HEK293 (cell line): ENCODE data around the gene MAPT.

Experiments used
- CTCF ChIA-PET: fragments of 350-600 bp; formaldehyde crosslinking; extraction: SDS; loops from one replicate; lab custom pipeline; 2021; ENCODE audit warnings: antibody characterized with exemption; lab: Yijun Ruan, JAX
- POLR2A ChIA-PET: fragments of 300-600 bp; formaldehyde crosslinking; extraction: SDS; loops from one replicate; lab custom pipeline; 2020; ENCODE audit warnings: antibody characterized with exemption, inconsistent platforms; lab: Yijun Ruan, JAX
- H3K27ac ChIP-seq: fragments of 200-500 bp; sonication (Bioruptor generic); 2 replicates; pipeline ENCODE4 v1.5.1; 2014; ENCODE audit warnings: low read depth, low read length, control low read depth, inconsistent platforms; ENCODE audit errors: extremely low read depth
- H3K36me3 ChIP-seq, 2 experiments: fragments of 200-500 bp in 1 of 2; sonication (Bioruptor generic) in 1 of 2; 1 replicate in 1 of 2; 2 replicates in 1 of 2; pipeline ENCODE4 v1.5.1; 2014 to 2017; ENCODE audit warnings: inconsistent platforms in 2 of 2, low read length in 2 of 2; ENCODE audit not compliant: control insufficient read depth in 2 of 2, insufficient read depth in 1 of 2
- H3K4me1 ChIP-seq: fragments of 200-500 bp; sonication (Bioruptor generic); 2 replicates; pipeline ENCODE4 v1.5.1; 2014; ENCODE audit warnings: mild to moderate bottlenecking, low read length, inconsistent platforms; ENCODE audit not compliant: control insufficient read depth, insufficient read depth
- H3K4me3 ChIP-seq: 2 replicates; pipeline ENCODE4 v1.5.1; 2011; ENCODE audit warnings: low read depth, mild to moderate bottlenecking, control low read depth, low read length, moderate library complexity
- H3K9me3 ChIP-seq: fragments of 200-500 bp; sonication (Bioruptor generic); 2 replicates; pipeline ENCODE4 v1.5.1; 2014; ENCODE audit warnings: low read depth, low read length, inconsistent platforms; ENCODE audit not compliant: control insufficient read depth, insufficient read depth
- BCL11A ChIP-seq: fragments of 450-650 bp; formaldehyde crosslinking; IDR thresholded peaks from 2 replicates; pipeline ENCODE4 v1.5.1; 2016; ENCODE audit warnings: low read depth, missing biosample characterization, missing genetic modification characterization
- EGR2 ChIP-seq: fragments of 450-650 bp; formaldehyde crosslinking; IDR thresholded peaks from 2 replicates; pipeline ENCODE4 v1.5.1; 2016; ENCODE audit warnings: low read depth, missing biosample characterization, missing genetic modification characterization
- GLIS1 ChIP-seq: fragments of 450-650 bp; formaldehyde crosslinking; IDR thresholded peaks from 2 replicates; pipeline ENCODE4 v1.5.1; 2016; ENCODE audit warnings: missing biosample characterization, missing genetic modification characterization
- GLIS2 ChIP-seq: fragments of 450-650 bp; formaldehyde crosslinking; IDR thresholded peaks from 2 replicates; pipeline ENCODE4 v1.5.1; 2016; ENCODE audit warnings: missing biosample characterization, missing genetic modification characterization
- HOXA7 ChIP-seq: sonication (generic); formaldehyde crosslinking; IDR thresholded peaks from 2 replicates; pipeline ENCODE4 v1.8.1; 2022; ENCODE audit warnings: missing genetic modification reagents, borderline replicate concordance
- RBAK ChIP-seq: fragments of 450-650 bp; formaldehyde crosslinking; IDR thresholded peaks from 2 replicates; pipeline ENCODE4 v1.5.1; 2016; ENCODE audit warnings: missing biosample characterization, missing genetic modification characterization
- SETDB1 ChIP-seq: IDR thresholded peaks from one replicate; pipeline ENCODE4 v1.6.1; 2017; ENCODE audit warnings: mild to moderate bottlenecking, low read length, moderate library complexity, mixed read lengths; ENCODE audit not compliant: insufficient read length
- YY1 ChIP-seq: fragments of 450-650 bp; formaldehyde crosslinking; IDR thresholded peaks from 2 replicates; pipeline ENCODE4 v1.5.1; 2018; ENCODE audit warnings: missing biosample characterization, missing genetic modification characterization
- ZBTB48 ChIP-seq: fragments of 450-650 bp; formaldehyde crosslinking; IDR thresholded peaks from 2 replicates; pipeline ENCODE4 v1.5.1; 2016; ENCODE audit warnings: missing biosample characterization, missing genetic modification characterization
- ZFHX2 ChIP-seq: fragments of 450-650 bp; formaldehyde crosslinking; conservative IDR thresholded peaks from 2 replicates; pipeline ENCODE4 v1.5.1; 2016; ENCODE audit warnings: missing biosample characterization, missing genetic modification characterization
- ZNF169 ChIP-seq: fragments of 450-650 bp; formaldehyde crosslinking; IDR thresholded peaks from 2 replicates; pipeline ENCODE4 v1.5.1; 2016; ENCODE audit warnings: missing biosample characterization, missing genetic modification characterization
- ZNF175 ChIP-seq: fragments of 450-650 bp; formaldehyde crosslinking; IDR thresholded peaks from 2 replicates; pipeline ENCODE4 v1.5.1; 2016; ENCODE audit warnings: missing biosample characterization, missing genetic modification characterization
- ZNF292 ChIP-seq: fragments of 450-650 bp; formaldehyde crosslinking; IDR thresholded peaks from 2 replicates; pipeline ENCODE4 v1.5.1; 2016; ENCODE audit warnings: low read depth, missing biosample characterization, missing genetic modification characterization, borderline replicate concordance
- ZNF423 ChIP-seq: fragments of 450-650 bp; formaldehyde crosslinking; IDR thresholded peaks from 2 replicates; pipeline ENCODE4 v1.5.1; 2016; ENCODE audit warnings: missing biosample characterization, missing genetic modification characterization
- ZNF596 ChIP-seq: fragments of 450-650 bp; IDR thresholded peaks from 2 replicates; pipeline ENCODE4 v1.5.0; 2018; ENCODE audit warnings: missing biosample characterization, mild to moderate bottlenecking, missing genetic modification characterization, moderate library complexity
- ZNF623 ChIP-seq: fragments of 450-650 bp; formaldehyde crosslinking; IDR thresholded peaks from 2 replicates; pipeline ENCODE4 v1.5.1; 2016; ENCODE audit warnings: missing biosample characterization, missing genetic modification characterization
- ZNF658 ChIP-seq: fragments of 450-650 bp; formaldehyde crosslinking; IDR thresholded peaks from 2 replicates; pipeline ENCODE4; 2016; ENCODE audit warnings: missing biosample characterization, missing genetic modification characterization
- ZNF664 ChIP-seq: fragments of 450-650 bp; formaldehyde crosslinking; IDR thresholded peaks from 2 replicates; pipeline ENCODE4 v1.5.1; 2016; ENCODE audit warnings: missing biosample characterization, missing genetic modification characterization
- ZNF768 ChIP-seq: fragments of 450-650 bp; formaldehyde crosslinking; IDR thresholded peaks from 2 replicates; pipeline ENCODE4 v1.5.1; 2018; ENCODE audit warnings: missing biosample characterization, mild to moderate bottlenecking, missing genetic modification characterization
- ZNF785 ChIP-seq: fragments of 450-650 bp; formaldehyde crosslinking; IDR thresholded peaks from 2 replicates; pipeline ENCODE4 v1.5.1; 2016; ENCODE audit warnings: missing biosample characterization, missing genetic modification characterization
- ZNF791 ChIP-seq: fragments of 450-650 bp; formaldehyde crosslinking; IDR thresholded peaks from 2 replicates; pipeline ENCODE4 v1.5.1; 2016; ENCODE audit warnings: missing biosample characterization, missing genetic modification characterization
- ZSCAN5A ChIP-seq: fragments of 450-650 bp; formaldehyde crosslinking; IDR thresholded peaks from 2 replicates; pipeline ENCODE4 v1.5.1; 2016; ENCODE audit warnings: missing biosample characterization, missing genetic modification characterization
- TF ChIP-seq, protein P1 (sequence below): fragments of 450-650 bp; formaldehyde crosslinking; IDR thresholded peaks from 2 replicates; pipeline ENCODE4 v1.5.1; 2016; ENCODE audit warnings: missing biosample characterization, missing genetic modification characterization
- TF ChIP-seq, protein P2 (sequence below): fragments of 450-650 bp; formaldehyde crosslinking; IDR thresholded peaks from 2 replicates; pipeline ENCODE4 v1.5.1; 2017; ENCODE audit warnings: missing biosample characterization, missing genetic modification characterization

Gene MAPT

GRCh38 chr17:45851464-45851863 lies 42.9 kb upstream of the MAPT start:
- CTCF ChIA-PET = interaction anchor here (0.5 to 3.0 kb wide), 30 partner anchors 8 to 636 kb away, joined by 3 to 49 read pairs (median 6); partner anchors contain the start of gene CRHR1
- H3K4me3 ChIP-seq = no peak overlapping the region
- TF ChIP-seq, protein P1, sequence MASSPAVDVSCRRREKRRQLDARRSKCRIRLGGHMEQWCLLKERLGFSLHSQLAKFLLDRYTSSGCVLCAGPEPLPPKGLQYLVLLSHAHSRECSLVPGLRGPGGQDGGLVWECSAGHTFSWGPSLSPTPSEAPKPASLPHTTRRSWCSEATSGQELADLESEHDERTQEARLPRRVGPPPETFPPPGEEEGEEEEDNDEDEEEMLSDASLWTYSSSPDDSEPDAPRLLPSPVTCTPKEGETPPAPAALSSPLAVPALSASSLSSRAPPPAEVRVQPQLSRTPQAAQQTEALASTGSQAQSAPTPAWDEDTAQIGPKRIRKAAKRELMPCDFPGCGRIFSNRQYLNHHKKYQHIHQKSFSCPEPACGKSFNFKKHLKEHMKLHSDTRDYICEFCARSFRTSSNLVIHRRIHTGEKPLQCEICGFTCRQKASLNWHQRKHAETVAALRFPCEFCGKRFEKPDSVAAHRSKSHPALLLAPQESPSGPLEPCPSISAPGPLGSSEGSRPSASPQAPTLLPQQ (tag by site-specific recombination) = no peak
- TF ChIP-seq ZNF169 (tag by site-specific recombination) (no peak), RBAK (tag by site-specific recombination) (no peak), ZNF623 (no peak), ZNF658 (tag by site-specific recombination) (no peak)
- TF ChIP-seq, all 188 proteins: peak for 0
- Histone ChIP-seq H3K9me3 (no peaks in the 10 kb centered on the region), H3K27ac (no peak overlapping the region), H3K4me1 (no peaks in the 10 kb centered on the region), H3K36me3 (no peaks in the 10 kb centered on the region)
- POLR2A ChIA-PET = no interaction called here

- H3K36me3 ChIP-seq = no peaks in the 10 kb centered on the region
- CTCF ChIA-PET = interaction anchor here (0.5 to 3.0 kb wide), 47 partner anchors 9 to 637 kb away, joined by 3 to 49 read pairs (median 6); partner anchors contain the start of gene CRHR1
- H3K4me1 ChIP-seq = no peaks in the 10 kb centered on the region
- no peak overlapping the region for H3K4me3 ChIP-seq
- H3K27ac ChIP-seq = no peak overlapping the region
- TF ChIP-seq YY1 (tag by site-specific recombination) (no peak), ZNF175 (tag by site-specific recombination) (no peak), SETDB1 (no peak), ZSCAN5A (no peak), ZNF596 (tag by site-specific recombination) (no peak), RBAK (tag by site-specific recombination) (no peak), ZNF664 (tag by site-specific recombination) (no peak), ZNF768 (peak; percentile 87)
- TF ChIP-seq, protein P2, sequence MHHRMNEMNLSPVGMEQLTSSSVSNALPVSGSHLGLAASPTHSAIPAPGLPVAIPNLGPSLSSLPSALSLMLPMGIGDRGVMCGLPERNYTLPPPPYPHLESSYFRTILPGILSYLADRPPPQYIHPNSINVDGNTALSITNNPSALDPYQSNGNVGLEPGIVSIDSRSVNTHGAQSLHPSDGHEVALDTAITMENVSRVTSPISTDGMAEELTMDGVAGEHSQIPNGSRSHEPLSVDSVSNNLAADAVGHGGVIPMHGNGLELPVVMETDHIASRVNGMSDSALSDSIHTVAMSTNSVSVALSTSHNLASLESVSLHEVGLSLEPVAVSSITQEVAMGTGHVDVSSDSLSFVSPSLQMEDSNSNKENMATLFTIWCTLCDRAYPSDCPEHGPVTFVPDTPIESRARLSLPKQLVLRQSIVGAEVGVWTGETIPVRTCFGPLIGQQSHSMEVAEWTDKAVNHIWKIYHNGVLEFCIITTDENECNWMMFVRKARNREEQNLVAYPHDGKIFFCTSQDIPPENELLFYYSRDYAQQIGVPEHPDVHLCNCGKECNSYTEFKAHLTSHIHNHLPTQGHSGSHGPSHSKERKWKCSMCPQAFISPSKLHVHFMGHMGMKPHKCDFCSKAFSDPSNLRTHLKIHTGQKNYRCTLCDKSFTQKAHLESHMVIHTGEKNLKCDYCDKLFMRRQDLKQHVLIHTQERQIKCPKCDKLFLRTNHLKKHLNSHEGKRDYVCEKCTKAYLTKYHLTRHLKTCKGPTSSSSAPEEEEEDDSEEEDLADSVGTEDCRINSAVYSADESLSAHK (tag by site-specific recombination) = no peak
- no peaks in the 10 kb centered on the region for H3K9me3 ChIP-seq
- POLR2A ChIA-PET = no interaction called here
Measured at GRCh38 chr17:45851873-45852272, 42.5 kb upstream of the MAPT start.

- ChIA-PET POLR2A (no interaction called here), CTCF (interaction anchor here (0.6 to 3.0 kb wide), 44 partner anchors 8 to 634 kb away, joined by 3 to 49 read pairs (median 6); partner anchors contain the start of gene CRHR1)
- Histone ChIP-seq H3K4me1 (no peaks in the 10 kb centered on the region), H3K4me3 (no peak overlapping the region), H3K36me3 (no peaks in the 10 kb centered on the region), H3K9me3 (no peaks in the 10 kb centered on the region), H3K27ac (no peak overlapping the region)
- peak; percentile 90 for TF ChIP-seq ZFHX2 (tag by site-specific recombination)
- TF ChIP-seq ZNF423 (tag by site-specific recombination) = no peak
- TF ChIP-seq ZNF785 = no peak
- TF ChIP-seq ZNF292 (tag by site-specific recombination) = no peak
- no peak for TF ChIP-seq BCL11A
- 0 out of 2 replicates have a peak, but pooled peaks have one; percentile 11 for TF ChIP-seq GLIS1 (tag by site-specific recombination)
- no peak for TF ChIP-seq ZNF658 (tag by site-specific recombination)
- no peak for TF ChIP-seq HOXA7 (CRISPR knock-in tag)
- no peak for TF ChIP-seq ZNF169 (tag by site-specific recombination)
- peak; percentile 52; the same call in 1 of the 2 replicates for TF ChIP-seq GLIS2 (tag by site-specific recombination)
- TF ChIP-seq, protein P2 (tag by site-specific recombination) = no peak
- TF ChIP-seq ZNF791 (tag by site-specific recombination) = no peak
- TF ChIP-seq EGR2 (tag by site-specific recombination) = peak; percentile 66
- TF ChIP-seq ZBTB48 (tag by site-specific recombination) = no peak
Measured at GRCh38 chr17:45852535-45853297, 41.6 kb upstream of the MAPT start.
